ENCODE results near the gene IST1. TPM values are rescaled to one million over a fixed set of nuclear protein-coding genes. Genes with fewer than 3 reads are reported as not detected.

Gene IST1
- total RNA-seq, 1 donor from 2014 or later: 157 TPM

- no peak for FAIRE-seq
- no peaks in the 10 kb centered on the region for H3K27me3 ChIP-seq (ENCODE audit: control insufficient read depth, insufficient read depth, low read length)
- no peak for DNase-seq (ENCODE audit: low read depth)
- peaks cover 21% of the 10 kb centered on the region for H3K36me3 ChIP-seq (ENCODE audit: control insufficient read depth, insufficient read depth, low read length)
- no peak for TF ChIP-seq CTCF (IDR thresholded peaks at IDR 0.05; ENCODE audit: insufficient read depth, low read length, severe bottlenecking)
- H3K4me3 ChIP-seq (ENCODE audit: low read depth, low read length): no peak overlapping the region
Observed at GRCh38 chr16:71851746-71852145, 43.6 kb upstream of the IST1 start.

GRCh38 chr16:71852158-71852557 lies 43.2 kb upstream of the IST1 start:
- H3K36me3 ChIP-seq (ENCODE audit: control insufficient read depth, insufficient read depth, low read length): peaks cover 21% of the 10 kb centered on the region
- DNase-seq (ENCODE audit: low read depth) (no peak), FAIRE-seq (no peak)
- H3K27me3 ChIP-seq (ENCODE audit: control insufficient read depth, insufficient read depth, low read length): no peaks in the 10 kb centered on the region
- H3K4me3 ChIP-seq (ENCODE audit: low read depth, low read length): no peak overlapping the region
- no peak for TF ChIP-seq CTCF (IDR thresholded peaks at IDR 0.05; ENCODE audit: insufficient read depth, low read length, severe bottlenecking)

GRCh38 chr16:71852561-71852960 lies 42.8 kb upstream of the IST1 start:
- no peak for FAIRE-seq
- no peak for DNase-seq (ENCODE audit: low read depth)

GRCh38 chr16:71853413-71853812 lies 41.9 kb upstream of the IST1 start:
- FAIRE-seq (no peak), DNase-seq (ENCODE audit: low read depth) (no peak)
- no peak overlapping the region for H3K4me3 ChIP-seq (ENCODE audit: low read depth, low read length)
- H3K36me3 ChIP-seq (ENCODE audit: control insufficient read depth, insufficient read depth, low read length): peaks cover 19% of the 10 kb centered on the region
- H3K27me3 ChIP-seq (ENCODE audit: control insufficient read depth, insufficient read depth, low read length): no peaks in the 10 kb centered on the region
- no peak for TF ChIP-seq CTCF (IDR thresholded peaks at IDR 0.05; ENCODE audit: insufficient read depth, low read length, severe bottlenecking)

More at GRCh38 chr16:71852561-71852960, 42.8 kb upstream of the IST1 start:
- Histone ChIP-seq H3K4me3 (ENCODE audit: low read depth, low read length) (no peak overlapping the region), H3K36me3 (ENCODE audit: control insufficient read depth, insufficient read depth, low read length) (peaks cover 21% of the 10 kb centered on the region), H3K27me3 (ENCODE audit: control insufficient read depth, insufficient read depth, low read length) (no peaks in the 10 kb centered on the region)
- no peak for TF ChIP-seq CTCF (IDR thresholded peaks at IDR 0.05; ENCODE audit: insufficient read depth, low read length, severe bottlenecking)

GRCh38 chr16:71854369-71854948 lies 40.9 kb upstream of the IST1 start:
- H3K36me3 ChIP-seq (ENCODE audit: control insufficient read depth, insufficient read depth, low read length): peaks cover 15% of the 10 kb centered on the region
- no peaks in the 10 kb centered on the region for H3K27me3 ChIP-seq (ENCODE audit: control insufficient read depth, insufficient read depth, low read length)
- no peak for TF ChIP-seq CTCF (IDR thresholded peaks at IDR 0.05; ENCODE audit: insufficient read depth, low read length, severe bottlenecking)
- no peak overlapping the region for H3K4me3 ChIP-seq (ENCODE audit: low read depth, low read length)
- peak; percentile 20 for DNase-seq (ENCODE audit: low read depth)
- FAIRE-seq: no peak

All from bronchial epithelial cell (primary cell).